ENCODE results near the gene PARD3. TPM values are rescaled to one million over a fixed set of nuclear protein-coding genes. Genes with fewer than 3 reads are reported as not detected.

The PARD3 gene
- total RNA-seq, 1 donor from 2014 or later = 0.11 TPM

- H3K27ac Mint-ChIP-seq = no peak overlapping the region
- ChIA-PET CTCF (no interaction called here), POLR2A (no interaction called here)
- ATAC-seq (ENCODE audit: low read depth) (no peak), DNase-seq (no peak)
- intact Hi-C loops (cut with micrococcal nuclease) = no loop called here
- no peaks in the 10 kb centered on the region for H3K9me3 Mint-ChIP-seq
- TF ChIP-seq, protein P1, sequence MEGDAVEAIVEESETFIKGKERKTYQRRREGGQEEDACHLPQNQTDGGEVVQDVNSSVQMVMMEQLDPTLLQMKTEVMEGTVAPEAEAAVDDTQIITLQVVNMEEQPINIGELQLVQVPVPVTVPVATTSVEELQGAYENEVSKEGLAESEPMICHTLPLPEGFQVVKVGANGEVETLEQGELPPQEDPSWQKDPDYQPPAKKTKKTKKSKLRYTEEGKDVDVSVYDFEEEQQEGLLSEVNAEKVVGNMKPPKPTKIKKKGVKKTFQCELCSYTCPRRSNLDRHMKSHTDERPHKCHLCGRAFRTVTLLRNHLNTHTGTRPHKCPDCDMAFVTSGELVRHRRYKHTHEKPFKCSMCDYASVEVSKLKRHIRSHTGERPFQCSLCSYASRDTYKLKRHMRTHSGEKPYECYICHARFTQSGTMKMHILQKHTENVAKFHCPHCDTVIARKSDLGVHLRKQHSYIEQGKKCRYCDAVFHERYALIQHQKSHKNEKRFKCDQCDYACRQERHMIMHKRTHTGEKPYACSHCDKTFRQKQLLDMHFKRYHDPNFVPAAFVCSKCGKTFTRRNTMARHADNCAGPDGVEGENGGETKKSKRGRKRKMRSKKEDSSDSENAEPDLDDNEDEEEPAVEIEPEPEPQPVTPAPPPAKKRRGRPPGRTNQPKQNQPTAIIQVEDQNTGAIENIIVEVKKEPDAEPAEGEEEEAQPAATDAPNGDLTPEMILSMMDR (IDR thresholded peaks at IDR 0.05) = no peak
- no peak overlapping the region for H3K4me3 Mint-ChIP-seq
- no peaks in the 10 kb centered on the region for H3K36me3 Mint-ChIP-seq (ENCODE audit: low read depth)
- H3K4me1 Mint-ChIP-seq = no peaks in the 10 kb centered on the region
- H3K27me3 Mint-ChIP-seq = no peaks in the 10 kb centered on the region
These were observed 225.8 kb downstream of the PARD3 start for GRCh38 chr10:34589275-34589674.

GRCh38 chr10:34587680-34588019 is 227.4 kb downstream of the PARD3 start:
- TF ChIP-seq, protein P1 (IDR thresholded peaks at IDR 0.05) = no peak
- ChIA-PET CTCF (no interaction called here), POLR2A (no interaction called here)
- Mint-ChIP-seq H3K9me3 (no peaks in the 10 kb centered on the region), H3K36me3 (ENCODE audit: low read depth) (no peaks in the 10 kb centered on the region), H3K27ac (no peak overlapping the region), H3K27me3 (no peaks in the 10 kb centered on the region), H3K4me1 (no peaks in the 10 kb centered on the region), H3K4me3 (no peak overlapping the region)
- intact Hi-C loops (cut with micrococcal nuclease) = no loop called here
- ATAC-seq (ENCODE audit: low read depth) (no peak), DNase-seq (no peak)

- H3K27me3 Mint-ChIP-seq = no peaks in the 10 kb centered on the region
These were observed 228.0 kb downstream of the PARD3 start for GRCh38 chr10:34587002-34587679.

GRCh38 chr10:34585422-34586112 is 229.5 kb downstream of the PARD3 start:
- no peak overlapping the region for H3K27ac Mint-ChIP-seq
- H3K27me3 Mint-ChIP-seq = peaks cover 2% of the 10 kb centered on the region
- H3K4me1 Mint-ChIP-seq = no peaks in the 10 kb centered on the region
- DNase-seq (no peak), ATAC-seq (ENCODE audit: low read depth) (no peak)
- POLR2A ChIA-PET = no interaction called here
- intact Hi-C loops (cut with micrococcal nuclease) = no loop called here
- no peak overlapping the region for H3K4me3 Mint-ChIP-seq
- no peaks in the 10 kb centered on the region for H3K36me3 Mint-ChIP-seq (ENCODE audit: low read depth)
- CTCF ChIA-PET = no interaction called here
- TF ChIP-seq, protein P1 (IDR thresholded peaks at IDR 0.05) = no peak
- H3K9me3 Mint-ChIP-seq = no peaks in the 10 kb centered on the region

More at GRCh38 chr10:34587002-34587679, 228.0 kb downstream of the PARD3 start:
- DNase-seq (no peak), ATAC-seq (ENCODE audit: low read depth) (no peak)
- ChIA-PET POLR2A (no interaction called here), CTCF (no interaction called here)
- H3K36me3 Mint-ChIP-seq (ENCODE audit: low read depth) = no peaks in the 10 kb centered on the region
- H3K4me3 Mint-ChIP-seq = no peak overlapping the region
- no peaks in the 10 kb centered on the region for H3K4me1 Mint-ChIP-seq
- TF ChIP-seq, protein P1 (IDR thresholded peaks at IDR 0.05) = no peak
- H3K27ac Mint-ChIP-seq = no peak overlapping the region
- H3K9me3 Mint-ChIP-seq = no peaks in the 10 kb centered on the region
- intact Hi-C loops (cut with micrococcal nuclease) = no loop called here

DNA sequence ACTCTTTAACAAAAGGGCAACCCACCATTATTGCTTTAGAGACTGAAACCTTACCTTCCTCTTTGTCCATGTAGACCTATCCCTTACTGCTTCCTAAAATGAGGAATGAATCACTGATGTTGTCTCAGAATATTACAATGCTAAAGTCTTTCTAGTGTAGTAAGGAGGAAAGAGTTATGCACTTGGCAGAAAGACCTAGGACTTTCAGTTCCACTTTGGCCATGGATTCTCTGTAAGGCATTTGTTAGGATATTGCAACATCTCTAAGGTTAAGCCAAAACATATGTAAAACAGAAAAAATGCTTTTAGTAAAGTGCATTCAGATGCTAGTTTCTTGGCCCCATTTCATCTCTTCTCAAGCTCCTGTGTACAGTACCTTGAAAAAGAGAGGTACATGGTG is 230.9 kb downstream of the PARD3 start:
- no peak for DNase-seq
- ATAC-seq (ENCODE audit: low read depth) = no peak
- H3K4me3 Mint-ChIP-seq = no peak overlapping the region

More for the DNA sequence above, 230.9 kb downstream of the PARD3 start:
- intact Hi-C loops (cut with micrococcal nuclease) = no loop called here
- CTCF ChIA-PET = no interaction called here
- TF ChIP-seq, protein P1 (IDR thresholded peaks at IDR 0.05) = no peak
- no peaks in the 10 kb centered on the region for H3K36me3 Mint-ChIP-seq (ENCODE audit: low read depth)
- no peaks in the 10 kb centered on the region for H3K4me1 Mint-ChIP-seq
- H3K27me3 Mint-ChIP-seq = peaks cover 2% of the 10 kb centered on the region
- no peaks in the 10 kb centered on the region for H3K9me3 Mint-ChIP-seq
- no peak overlapping the region for H3K27ac Mint-ChIP-seq
- POLR2A ChIA-PET = no interaction called here

All from activated B cell treated with CpG ODN at 0.5 μM for 24 hours (primary cell).